HCT116 (cell line): ENCODE measurements around the gene SLC22A23. TPM values are rescaled to one million over a fixed set of nuclear protein-coding genes. Genes with fewer than 3 reads are reported as not detected.

ENCODE experiments used
- ATAC-seq: fragments of 200-7000 bp; cut with Tn5 transposase; 2 replicates; pipeline ENCODE4 v1.9.1; 2020; ENCODE audit warnings: mild to moderate bottlenecking, moderate library complexity
- BruUV-seq: library from RNA; stranded (reverse); fragments of 400-500 nt; replicated peaks from 2 replicates; lab custom pipeline; 2021; lab: Mats Ljungman, UMichigan
- CTCF ChIA-PET: fragments of 300-600 bp; sonication (Branson Sonifier 250); formaldehyde crosslinking; loops from one replicate; lab custom pipeline; 2021; ENCODE audit warnings: antibody characterized with exemption; lab: Charles Lee
- POLR2A ChIA-PET: fragments of 300-600, 350-600 bp; sonication (Branson Sonifier 250); formaldehyde crosslinking; loops from one replicate; lab custom pipeline; 2021; ENCODE audit warnings: antibody characterized with exemption; lab: Charles Lee
- RAD21 ChIA-PET, 2 experiments: fragments of 300-600 bp; sonication (Branson Sonifier 250); formaldehyde crosslinking; loops; one replicate each; lab custom pipeline; 2023; ENCODE audit warnings: low total read pairs in 2 of 2; ENCODE audit not compliant: uncharacterized antibody in 2 of 2, unreplicated experiment in 2 of 2, low non-redundant PET in 1 of 2; lab: Charles Lee
- DNase-seq: peaks from one replicate; pipeline ENCODE4 v3.0.0-alpha.2; 2010; ENCODE audit warnings: low read depth, low spot score
- H2AFZ ChIP-seq: fragments of 200-600 bp; shearing (Covaris generic), sonication (generic); 2 replicates; pipeline ENCODE4 v1.6.1; 2017; ENCODE audit warnings: low read depth, mixed run types, mixed read lengths, antibody characterized with exemption, low read length; ENCODE audit not compliant: poor library complexity, severe bottlenecking
- H3K27ac ChIP-seq: 2 replicates; pipeline ENCODE4 v1.5.1; 2012; ENCODE audit warnings: low read depth, low read length
- H3K27me3 ChIP-seq: fragments of 200-600 bp; sonication (generic); 2 replicates; pipeline ENCODE4 v1.6.1; 2016; ENCODE audit warnings: mixed run types, low read length, mixed read lengths; ENCODE audit not compliant: insufficient read depth
- H3K36me3 ChIP-seq, 2 experiments: fragments of 200-500 bp in 1 of 2; fragments of 200-600 bp in 1 of 2; sonication (Bioruptor generic) in 1 of 2; sonication (generic) in 1 of 2; 2 replicates each; pipeline versions ENCODE4 v1.5.1 to v1.6.1; 2014 to 2016; ENCODE audit warnings: low read length in 2 of 2, inconsistent platforms in 1 of 2, mixed read lengths in 1 of 2, mixed run types in 1 of 2; ENCODE audit not compliant: insufficient read depth in 2 of 2, control insufficient read depth in 1 of 2
- H3K4me1 ChIP-seq, 2 experiments: fragments of 200-600 bp in 1 of 2; sonication (generic) in 1 of 2; 2 replicates each; pipeline versions ENCODE4 v1.5.1 to v1.6.1; 2012 to 2017; ENCODE audit warnings: low read length in 2 of 2, inconsistent platforms in 1 of 2, mild to moderate bottlenecking in 1 of 2, mixed read lengths in 1 of 2, mixed run types in 1 of 2, moderate library complexity in 1 of 2; ENCODE audit not compliant: insufficient read depth in 2 of 2, control insufficient read depth in 1 of 2
- H3K4me2 ChIP-seq: fragments of 200-600 bp; sonication (generic); 2 replicates; pipeline ENCODE4 v1.6.1; 2017; ENCODE audit warnings: mixed run types, low read length, mixed read lengths
- H3K4me3 ChIP-seq, 2 experiments: fragments of 200-600 bp in 1 of 2; sonication (generic) in 1 of 2; replicated peaks in 1 of 2; 2 replicates each; pipeline ENCODE4 v1.5.1; 2011 to 2016; ENCODE audit warnings: low read length in 2 of 2, control low read depth in 1 of 2, low read depth in 1 of 2, mild to moderate bottlenecking in 1 of 2, mixed read lengths in 1 of 2, mixed run types in 1 of 2
- H3K79me2 ChIP-seq: fragments of 200-600 bp; sonication (generic); 2 replicates; pipeline ENCODE4 v1.6.1; 2017; ENCODE audit warnings: mild to moderate bottlenecking, mixed run types, low read length, moderate library complexity, mixed read lengths; ENCODE audit not compliant: insufficient read depth
- H3K9ac ChIP-seq: fragments of 200-600 bp; sonication (generic); 2 replicates; pipeline ENCODE4 v1.6.1; 2016; ENCODE audit warnings: low read length, mixed read lengths
- H3K9me2 ChIP-seq: fragments of 200-600 bp; sonication (generic), shearing (Covaris generic); 2 replicates; pipeline ENCODE4 v1.6.1; 2017; ENCODE audit warnings: mixed run types, mild to moderate bottlenecking, moderate library complexity; ENCODE audit not compliant: insufficient read depth
- H3K9me3 ChIP-seq, 2 experiments: fragments of 200-500 bp in 1 of 2; fragments of 200-600 bp in 1 of 2; sonication (Bioruptor generic) in 1 of 2; sonication (generic) in 1 of 2; 2 replicates each; pipeline ENCODE4 v1.6.1; 2014 to 2017; ENCODE audit warnings: low read length in 2 of 2, mixed read lengths in 2 of 2, inconsistent platforms in 1 of 2, low read depth in 1 of 2, mild to moderate bottlenecking in 1 of 2, mixed run types in 1 of 2, moderate library complexity in 1 of 2; ENCODE audit not compliant: control insufficient read depth in 1 of 2, insufficient read depth in 1 of 2
- H4K20me1 ChIP-seq: fragments of 200-600 bp; sonication (generic), shearing (Covaris generic); 2 replicates; pipeline ENCODE4 v1.6.1; 2017; ENCODE audit warnings: mixed run types, mild to moderate bottlenecking, moderate library complexity; ENCODE audit not compliant: insufficient read depth
- ATF3 ChIP-seq: IDR thresholded peaks from 2 replicates; pipeline ENCODE4 v1.6.1; 2012
- CEBPB ChIP-seq: IDR thresholded peaks from 2 replicates; pipeline ENCODE4 v1.6.1; 2012; ENCODE audit warnings: low read depth
- EGR1 ChIP-seq: IDR thresholded peaks from 2 replicates; pipeline ENCODE4 v1.6.1; 2012; ENCODE audit warnings: low read depth
- ELF1 ChIP-seq: IDR thresholded peaks from 2 replicates; pipeline ENCODE4 v1.6.1; 2012; ENCODE audit warnings: low read depth, borderline replicate concordance
- FOSL1 ChIP-seq: IDR thresholded peaks from 2 replicates; pipeline ENCODE4 v1.6.1; 2012; ENCODE audit warnings: low read depth
- JUND ChIP-seq: IDR thresholded peaks from 2 replicates; pipeline ENCODE4 v1.6.1; 2012
- POLR2A ChIP-seq: IDR thresholded peaks from 2 replicates; pipeline ENCODE4 v1.7.0; 2011; ENCODE audit warnings: borderline replicate concordance; ENCODE audit not compliant: insufficient read depth, insufficient read length; ENCODE audit errors: extremely low read depth
- POLR2AphosphoS5 ChIP-seq: IDR thresholded peaks from 2 replicates; pipeline ENCODE4 v1.6.1; 2011; ENCODE audit warnings: mild to moderate bottlenecking, low read depth, low read length, moderate library complexity
- RAD21 ChIP-seq: IDR thresholded peaks from 2 replicates; pipeline ENCODE4 v1.6.1; 2012; ENCODE audit warnings: low read depth, mild to moderate bottlenecking
- REST ChIP-seq: IDR thresholded peaks from 2 replicates; pipeline ENCODE4 v1.6.1; 2012; ENCODE audit warnings: low read depth
- SRF ChIP-seq: IDR thresholded peaks from 2 replicates; pipeline ENCODE4 v1.6.1; 2012; ENCODE audit warnings: low read depth
- YY1 ChIP-seq: IDR thresholded peaks from 2 replicates; pipeline ENCODE4 v1.6.1; 2011; ENCODE audit warnings: low read length, low read depth, moderate library complexity, mild to moderate bottlenecking; ENCODE audit not compliant: insufficient replicate concordance; ENCODE audit errors: extremely low read depth
- ZBTB33 ChIP-seq: IDR thresholded peaks from 2 replicates; pipeline ENCODE4 v1.6.1; 2011; ENCODE audit warnings: mild to moderate bottlenecking, low read length, moderate library complexity; ENCODE audit not compliant: insufficient replicate concordance; ENCODE audit errors: extremely low read depth
- ZFX ChIP-seq: fragments of 450-650 bp; IDR thresholded peaks from 2 replicates; pipeline ENCODE4 v1.6.1; 2017
- ZNF274 ChIP-seq: fragments of 200-500 bp; sonication (Bioruptor generic); IDR thresholded peaks from 2 replicates; pipeline ENCODE4 v1.6.1; 2014; ENCODE audit warnings: mild to moderate bottlenecking, low read depth, low read length, inconsistent platforms
- intact Hi-C: fragments of 100-400 bp; cut with micrococcal nuclease; formaldehyde crosslinking; loops from 2 replicates; pipeline ENCODE4 v1.10.0; 2022
- total RNA-seq: library from RNA; stranded (reverse); gene quantifications from one replicate; pipeline ENCODE4 v1.2.1, GENCODE V29; 2021; ENCODE audit not compliant: unreplicated experiment

Gene SLC22A23
- total RNA-seq, 1 experiment from 2014 or later, result 11.5 TPM

GRCh38 chr6:3480009-3480408, 23.2 kb upstream of the SLC22A23 start:
- no peaks in the 10 kb centered on the region for H3K9me2 ChIP-seq
- H3K4me3 ChIP-seq, result no peak overlapping the region
- CTCF ChIA-PET, result no interaction called here
- POLR2A ChIA-PET, result no interaction called here
- DNase-seq, result no peak
- H3K9ac ChIP-seq, result no peak overlapping the region
- intact Hi-C loops, result no loop called here
- no peak overlapping the region for H3K27ac ChIP-seq
- H3K79me2 ChIP-seq, result no peaks in the 10 kb centered on the region
- no TSS peak for BruUV-seq
- no peak for ATAC-seq
- RAD21 ChIA-PET, result no interaction called here
- TF ChIP-seq ELF1, result no peak
- no peak for TF ChIP-seq CEBPB
- no peak for TF ChIP-seq ZNF274
- TF ChIP-seq SRF, result no peak
- TF ChIP-seq ZBTB33, result no peak
- no peak for TF ChIP-seq YY1
- TF ChIP-seq EGR1, result no peak
- TF ChIP-seq ATF3, result no peak
- H3K4me1 ChIP-seq, result peaks cover 0 to 11% of the 10 kb centered on the region in 2 experiments; a peak in 2 of 4 replicates
- no peaks in the 10 kb centered on the region for H4K20me1 ChIP-seq
- peaks cover 0 to 6% of the 10 kb centered on the region in 2 experiments; a peak in 1 of 4 replicates for H3K9me3 ChIP-seq
- H2AFZ ChIP-seq, result no peak overlapping the region
- no peaks in the 10 kb centered on the region for H3K27me3 ChIP-seq
- H3K4me2 ChIP-seq, result no peak overlapping the region
- H3K36me3 ChIP-seq, result no peaks in the 10 kb centered on the region

- H3K36me3 ChIP-seq, result no peaks in the 10 kb centered on the region
- H3K9ac ChIP-seq, result no peak overlapping the region
- no peaks in the 10 kb centered on the region for H3K79me2 ChIP-seq
- H3K4me1 ChIP-seq, result peaks cover 7 to 9% of the 10 kb centered on the region in 2 experiments; a peak in 3 of 4 replicates
- H3K9me3 ChIP-seq, result no peaks in the 10 kb centered on the region
- no peak overlapping the region for H3K4me2 ChIP-seq
- no peaks in the 10 kb centered on the region for H3K27me3 ChIP-seq
- ATAC-seq, result no peak
- ChIA-PET POLR2A (no interaction called here), RAD21 (no interaction called here), CTCF (no interaction called here)
- BruUV-seq, result no TSS peak
- H2AFZ ChIP-seq, result no peak overlapping the region
- no peak for DNase-seq
- H3K9me2 ChIP-seq, result no peaks in the 10 kb centered on the region
- H3K27ac ChIP-seq, result no peak overlapping the region
- H4K20me1 ChIP-seq, result no peaks in the 10 kb centered on the region
- intact Hi-C loops, result no loop called here
- no peak overlapping the region for H3K4me3 ChIP-seq
- TF ChIP-seq POLR2AphosphoS5 (no peak), REST (no peak), JUND (no peak), FOSL1 (no peak), EGR1 (no peak), ZFX (no peak), POLR2A (no peak), RAD21 (no peak), CEBPB (no peak)
These were observed 16.9 kb upstream of the SLC22A23 start for GRCh38 chr6:3473773-3474172.
